HG03565 (cell line): ENCODE results near the gene TIGD2.

ENCODE experiments used
- ATAC-seq: cut with Tn5 transposase; IDR thresholded peaks from one replicate; pipeline ENCODE4 v1.9.1; 2021; ENCODE audit warnings: mild to moderate bottlenecking, moderate library complexity; ENCODE audit not compliant: unreplicated experiment

TIGD2 gene

GRCh38 chr4:89110986-89111832 lies at the start of gene TIGD2:
Gene TIGD2, plus strand, starts transcription at chr4:89111533. Its CDS starts 1,442 bp downstream, at chr4:89112975.
- ATAC-seq, result peak; percentile 77

GRCh38 chr4:89064848-89065247 lies 46.5 kb upstream of the TIGD2 start:
- ATAC-seq, result no peak

GRCh38 chr4:89067417-89067816 lies 43.9 kb upstream of the TIGD2 start:
- ATAC-seq, result no peak

GRCh38 chr4:89069481-89069880 lies 41.9 kb upstream of the TIGD2 start:
- ATAC-seq, result peak; percentile 72

- ATAC-seq, result no peak
Measured at GRCh38 chr4:89070041-89070440, 41.3 kb upstream of the TIGD2 start.

- no peak for ATAC-seq
Measured at GRCh38 chr4:89071311-89071710, 40.0 kb upstream of the TIGD2 start.

GRCh38 chr4:89072921-89073320 lies 38.4 kb upstream of the TIGD2 start:
- no peak for ATAC-seq

GRCh38 chr4:89077761-89078160 lies 33.6 kb upstream of the TIGD2 start:
- ATAC-seq, result no peak

- ATAC-seq, result no peak
Measured at GRCh38 chr4:89078300-89078699, 33.0 kb upstream of the TIGD2 start.

- no peak for ATAC-seq
Measured at GRCh38 chr4:89099034-89099433, 12.3 kb upstream of the TIGD2 start.

- no peak for ATAC-seq
Measured at GRCh38 chr4:89099471-89099870, 11.9 kb upstream of the TIGD2 start.

- ATAC-seq, result no peak
Measured at GRCh38 chr4:89100853-89101252, 10.5 kb upstream of the TIGD2 start.

GRCh38 chr4:89101256-89102161 lies 9.8 kb upstream of the TIGD2 start:
- peak; percentile 88 for ATAC-seq

- ATAC-seq, result no peak
Measured at GRCh38 chr4:89105726-89106125, 5.6 kb upstream of the TIGD2 start.

- ATAC-seq, result no peak
Measured at GRCh38 chr4:89108091-89108490, 3.2 kb upstream of the TIGD2 start.

GRCh38 chr4:89109841-89110540 lies 1.3 kb upstream of the TIGD2 start:
- no peak for ATAC-seq

- no peak for ATAC-seq
Measured at GRCh38 chr4:89110541-89110985, 770 bp upstream of the TIGD2 start.

- no peak for ATAC-seq
Measured at GRCh38 chr4:89111833-89112563, 665 bp downstream of the TIGD2 start.

GRCh38 chr4:89113415-89113814 lies 2.1 kb downstream of the TIGD2 start:
- no peak for ATAC-seq

GRCh38 chr4:89114100-89114499 lies 2.8 kb downstream of the TIGD2 start:
- peak; percentile 30 for ATAC-seq
